ENCODE measurements around the gene PCBP4.
"Not testable (repeated sequence)": the region's sequence is repeated elsewhere in the genome, so short reads cannot be mapped to it uniquely, and the experiment has no call there.

Gene PCBP4

GRCh38 chr3:51993657-51994056 is 26.4 kb upstream of the PCBP4 start:
- DNase-seq = not testable (repeated sequence)

GRCh38 chr3:51992017-51992682 is 24.9 kb upstream of the PCBP4 start:
- no peak for DNase-seq

GRCh38 chr3:51990501-51990971 is 23.3 kb upstream of the PCBP4 start:
- not testable (repeated sequence) for DNase-seq

GRCh38 chr3:51988286-51989146 is 21.3 kb upstream of the PCBP4 start:
- peak; percentile 10 for DNase-seq

GRCh38 chr3:51987568-51987967 is 20.3 kb upstream of the PCBP4 start:
- no peak for DNase-seq

- no peak for DNase-seq
Measured at GRCh38 chr3:51986010-51986947, 19.0 kb upstream of the PCBP4 start.

- DNase-seq = no peak
Measured at GRCh38 chr3:51985063-51985462, 17.8 kb upstream of the PCBP4 start.

- no peak for DNase-seq
Measured at GRCh38 chr3:51984269-51984647, 17.0 kb upstream of the PCBP4 start.

- DNase-seq = peak; percentile 24
Measured at GRCh38 chr3:51983578-51984268, 16.5 kb upstream of the PCBP4 start.

GRCh38 chr3:51982838-51983577 is 15.8 kb upstream of the PCBP4 start, which contains the start of gene ACY1:
ACY1 (plus strand) TSS chr3:51983535; CDS start chr3:51984065, 530 bp downstream.
- peak; percentile 86 for DNase-seq

GRCh38 chr3:51982352-51982837 is 15.1 kb upstream of the PCBP4 start:
- DNase-seq = peak; percentile 86

- no peak for DNase-seq
Measured at GRCh38 chr3:51980253-51980652, 13.0 kb upstream of the PCBP4 start.

GRCh38 chr3:51978143-51978502 is 10.9 kb upstream of the PCBP4 start:
- DNase-seq = no peak

- DNase-seq = no peak
Measured at GRCh38 chr3:51977446-51978142, 10.3 kb upstream of the PCBP4 start.

GRCh38 chr3:51975852-51976549 is 8.7 kb upstream of the PCBP4 start:
- peak; percentile 13 for DNase-seq

- DNase-seq = peak; percentile 72
Measured at GRCh38 chr3:51974963-51975851, 8.0 kb upstream of the PCBP4 start, which contains the start of gene ABHD14A. ABHD14A (plus strand) TSS chr3:51975064; CDS start chr3:51975136, 72 bp downstream.

- peak; percentile 49 for DNase-seq
Measured at GRCh38 chr3:51974277-51974962, 7.2 kb upstream of the PCBP4 start.

- no peak for DNase-seq
Measured at GRCh38 chr3:51971350-51971749, 4.1 kb upstream of the PCBP4 start.
